Cortex of kidney (tissue), 1 donor: ENCODE measurements around the gene EMD.

Experiments used
- DNase-seq: peaks from one replicate; lab custom pipeline; 2025; lab: John Stamatoyannopoulos, UW

EMD gene

GRCh38 chrX:154355094-154355775 lies 23.9 kb upstream of the EMD start:
- no peak for DNase-seq

DNA sequence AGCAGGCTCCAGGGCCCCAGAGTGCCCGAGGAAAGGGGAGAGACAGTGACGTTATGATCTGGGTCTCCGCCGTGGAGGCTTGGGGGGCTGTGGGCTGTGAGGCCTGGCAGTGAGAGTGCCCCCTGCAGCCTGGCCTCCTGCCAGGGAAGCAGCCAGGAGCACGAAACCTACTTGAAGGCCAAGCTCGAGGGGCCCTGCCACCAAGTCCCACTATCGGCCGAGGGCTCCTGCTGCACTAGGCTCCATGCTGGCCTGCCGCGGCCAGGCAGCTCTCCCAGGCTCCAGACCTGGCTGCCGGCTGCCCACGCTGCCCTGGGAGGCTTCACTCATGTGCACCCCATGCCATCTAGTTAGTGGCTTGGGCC lies 23.3 kb upstream of the EMD start:
- no peak for DNase-seq

GRCh38 chrX:154356596-154356995 lies 22.5 kb upstream of the EMD start:
- no peak for DNase-seq

GRCh38 chrX:154357205-154357604 lies 21.9 kb upstream of the EMD start:
- DNase-seq: no peak

DNA sequence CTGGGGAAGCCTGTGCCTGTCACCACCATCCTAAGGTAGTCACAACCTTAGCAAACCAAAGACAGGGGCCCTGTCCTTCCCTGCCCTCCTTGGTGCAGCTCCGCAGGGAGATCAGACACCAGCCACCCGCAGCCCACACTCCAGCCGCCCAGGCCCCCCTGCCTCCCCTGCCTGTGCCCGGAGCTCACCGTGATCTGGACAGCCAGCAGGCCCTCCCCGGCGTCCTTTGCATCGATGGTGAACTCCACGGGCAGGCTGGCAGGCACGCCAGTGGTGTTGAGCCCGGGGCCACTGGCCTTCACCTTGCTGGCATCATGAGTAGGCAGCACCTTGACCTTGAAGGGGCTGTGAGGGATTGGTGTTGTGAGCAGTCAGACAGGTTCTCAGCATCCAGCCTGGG lies 21.1 kb upstream of the EMD start:
- no peak for DNase-seq

GRCh38 chrX:154358829-154359228 lies 20.3 kb upstream of the EMD start:
- DNase-seq: no peak

DNA sequence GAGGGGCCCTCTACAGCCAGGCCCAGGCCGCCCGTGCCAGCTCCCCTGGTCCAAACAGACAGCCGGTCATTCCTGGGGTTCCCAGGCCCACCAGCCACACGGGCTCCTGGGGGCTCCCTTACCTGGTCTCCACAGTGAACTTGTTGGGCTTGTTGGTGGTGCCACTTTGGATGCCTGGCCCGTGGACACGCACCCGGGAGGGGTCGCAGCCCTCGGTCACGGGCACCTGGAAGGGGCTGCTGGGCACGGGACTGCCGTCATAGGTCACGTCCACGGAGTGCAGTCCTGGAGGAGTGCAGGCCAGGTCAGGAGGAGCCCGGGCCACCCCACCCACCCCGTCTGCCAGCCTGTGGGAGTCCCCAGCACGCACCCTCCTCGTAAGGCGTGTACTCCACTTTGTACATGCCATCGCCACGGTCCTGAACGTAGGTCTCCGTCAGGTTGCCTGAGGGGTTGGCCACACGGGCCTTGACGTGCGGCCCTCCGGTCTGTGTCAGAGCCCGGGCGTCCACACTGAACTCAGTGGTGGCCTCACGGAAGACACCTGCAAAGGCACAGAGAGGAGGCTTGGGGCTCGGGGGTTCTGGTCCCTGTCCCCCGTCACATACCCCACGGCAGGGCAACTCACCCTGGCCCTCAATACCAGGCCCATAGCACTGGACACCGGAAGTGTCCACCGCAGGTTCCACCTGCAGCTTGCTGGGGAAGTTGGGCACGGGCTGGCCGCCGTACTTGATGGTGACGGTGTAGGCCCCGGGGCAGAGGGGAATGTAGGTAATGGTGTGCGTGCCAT lies 19.5 kb upstream of the EMD start:
- no peak for DNase-seq

DNA sequence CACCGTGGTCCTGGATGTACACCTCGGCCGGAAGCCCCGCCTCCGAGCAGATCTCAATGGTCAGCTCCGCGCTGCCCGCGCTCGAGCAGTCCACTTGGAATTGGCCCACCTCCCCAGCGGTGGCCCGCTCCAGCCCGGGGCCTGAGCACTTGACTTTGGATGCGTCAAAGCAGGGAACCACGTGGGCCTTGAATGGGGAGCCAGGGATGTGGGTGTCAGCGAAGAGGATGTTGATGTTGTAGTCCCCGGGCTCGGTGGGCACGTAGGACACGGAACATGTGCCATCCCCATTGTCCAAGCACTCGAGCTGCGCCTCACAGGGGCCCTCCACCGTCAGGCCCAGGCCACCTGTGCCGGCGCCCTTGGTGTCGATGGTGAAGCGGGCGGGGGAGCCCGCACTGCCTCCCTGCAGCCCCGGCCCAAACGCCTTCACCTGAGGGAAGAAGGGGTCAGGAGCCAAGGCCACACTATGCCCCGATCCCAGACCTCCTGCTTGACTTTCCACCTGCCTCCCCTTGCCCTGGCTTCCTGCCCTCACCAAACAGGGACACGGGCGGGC lies 18.9 kb upstream of the EMD start:
- no peak for DNase-seq

DNA sequence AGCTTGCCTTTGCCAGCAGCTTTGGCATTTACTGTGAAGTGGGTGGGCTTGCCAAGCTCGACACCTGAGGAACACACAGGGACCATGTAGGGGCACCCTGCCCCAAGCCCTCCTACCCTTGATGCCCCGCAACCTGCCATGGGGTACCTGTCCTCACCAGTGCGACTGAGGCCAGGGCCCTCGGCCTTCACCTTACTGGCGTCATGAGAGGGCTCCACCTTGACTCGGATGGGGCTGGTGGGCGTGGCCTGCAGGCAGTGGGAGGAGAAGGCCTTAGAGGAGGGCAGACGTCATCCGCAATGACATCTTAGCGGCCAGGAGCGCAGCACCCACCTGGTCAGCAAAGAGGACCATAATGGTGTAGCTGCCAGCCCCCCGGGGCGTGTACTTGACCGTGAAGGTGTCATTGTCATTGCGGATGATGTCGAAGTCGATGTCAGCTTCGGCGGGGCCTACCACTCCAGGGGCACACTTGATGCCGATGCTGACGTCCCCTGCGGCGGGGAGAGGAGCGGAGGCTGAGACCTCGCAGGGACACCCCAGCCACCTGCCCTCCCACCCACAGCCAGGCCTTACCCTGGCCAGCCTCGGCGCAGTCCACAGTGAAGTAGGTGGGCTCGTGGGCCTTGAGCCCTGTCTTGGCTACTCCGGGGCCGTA lies 16.9 kb upstream of the EMD start:
- no peak for DNase-seq

GRCh38 chrX:154363706-154364439 lies 15.2 kb upstream of the EMD start:
- no peak for DNase-seq

- no peak for DNase-seq
Observed at GRCh38 chrX:154365052-154365600, 14.0 kb upstream of the EMD start.

DNA sequence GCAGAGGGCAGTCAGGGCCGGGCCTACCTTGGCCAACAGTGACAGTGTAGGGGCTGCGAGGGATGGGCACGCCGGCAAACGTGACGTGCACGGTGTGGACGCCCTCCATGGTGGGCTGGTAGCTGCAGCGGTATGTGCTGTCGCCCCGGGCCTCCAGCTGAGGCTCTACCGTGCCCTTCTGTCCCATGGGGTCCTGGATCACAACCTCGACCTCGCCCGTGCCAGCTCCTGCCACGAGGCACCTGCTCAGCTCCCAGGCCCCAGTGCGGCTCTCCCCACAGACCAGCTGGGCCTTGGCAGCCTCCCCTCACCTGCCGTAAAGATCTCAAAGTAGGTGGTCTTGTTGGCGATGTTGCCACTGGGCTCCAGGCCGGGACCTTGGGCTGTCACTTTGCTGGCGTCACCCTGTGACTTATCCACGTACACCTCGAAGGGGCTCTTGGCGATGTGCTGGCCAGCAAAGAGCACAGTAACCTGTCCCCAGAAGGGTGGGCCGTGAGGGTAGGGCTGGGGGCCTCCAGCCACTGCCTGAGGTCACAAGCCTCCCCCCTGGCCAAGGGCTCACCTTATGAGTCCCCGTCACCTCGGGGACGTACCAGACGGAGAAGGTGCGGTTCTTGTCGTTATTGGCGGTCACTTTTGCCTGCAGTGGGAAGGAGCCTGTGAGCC lies 13.0 kb upstream of the EMD start:
- DNase-seq: no peak

GRCh38 chrX:154366666-154367055 lies 12.4 kb upstream of the EMD start:
- DNase-seq: no peak

GRCh38 chrX:154367474-154368308 lies 11.4 kb upstream of the EMD start:
- no peak for DNase-seq

- DNase-seq: no peak
Observed at GRCh38 chrX:154368630-154369448, 10.3 kb upstream of the EMD start.

GRCh38 chrX:154369449-154370299 lies 9.4 kb upstream of the EMD start:
- no peak for DNase-seq

GRCh38 chrX:154370300-154371016 lies 8.6 kb upstream of the EMD start:
- no peak for DNase-seq
